22Rv1 (cell line): ENCODE data around the gene ZNF423.

ENCODE experiments used
- CTCF ChIP-seq: fragments of 450-650 bp; IDR thresholded peaks from 2 replicates; pipeline ENCODE4 v1.5.1; 2017; ENCODE audit warnings: mild to moderate bottlenecking
- ZFX ChIP-seq: fragments of 450-650 bp; IDR thresholded peaks from 2 replicates; pipeline ENCODE4 v1.6.1; 2017; ENCODE audit warnings: antibody characterized with exemption, borderline replicate concordance

- TF ChIP-seq CTCF (no peak), ZFX (no peak)
Observed at GRCh38 chr16:49498264-49498663, 357.6 kb downstream of the ZNF423 start.
